NB4 (cell line): ENCODE measurements around the gene DPF1.

Source experiments
- DNase-seq: peaks from one replicate; pipeline ENCODE4 v3.0.0; 2010; ENCODE audit warnings: low read depth
- H3K4me3 ChIP-seq: one replicate; pipeline ENCODE4 v1.5.1; 2011; ENCODE audit warnings: mild to moderate bottlenecking, low read depth, low read length, moderate library complexity
- MAX ChIP-seq: IDR thresholded peaks from 2 replicates; pipeline ENCODE4 v1.6.1; 2011; ENCODE audit warnings: low read depth, low read length
- MYC ChIP-seq: IDR thresholded peaks from 2 replicates; pipeline ENCODE4 v1.6.1; 2011; ENCODE audit warnings: low read depth, low read length
- POLR2A ChIP-seq: IDR thresholded peaks from 2 replicates; pipeline ENCODE4 v1.6.1; 2011; ENCODE audit warnings: mild to moderate bottlenecking; ENCODE audit not compliant: insufficient read length; ENCODE audit errors: extremely low read depth
- TF ChIP-seq, protein P1 (sequence below): IDR thresholded peaks from one replicate; pipeline ENCODE4 v1.5.1; 2012; ENCODE audit warnings: low read depth, low read length

The DPF1 gene

DNA sequence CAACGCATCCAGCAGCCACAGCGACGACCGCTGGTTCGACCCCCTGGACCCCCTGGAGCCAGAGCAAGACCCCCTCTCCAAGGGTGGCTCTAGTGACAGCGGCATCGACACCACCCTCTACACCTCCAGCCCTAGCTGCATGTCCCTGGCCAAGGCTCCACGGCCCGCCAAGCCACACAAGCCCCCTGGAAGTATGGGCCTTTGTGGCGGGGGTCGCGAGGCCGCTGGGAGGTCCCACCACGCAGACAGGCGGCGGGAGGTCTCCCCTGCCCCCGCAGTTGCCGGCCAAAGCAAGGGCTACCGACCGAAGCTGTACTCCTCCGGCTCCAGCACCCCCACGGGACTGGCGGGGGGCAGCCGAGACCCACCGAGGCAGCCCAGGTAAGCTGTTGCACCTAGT is 59.5 kb downstream of the DPF1 start:
- TF ChIP-seq MAX = no peak
- TF ChIP-seq MYC = no peak
- TF ChIP-seq, protein P1, sequence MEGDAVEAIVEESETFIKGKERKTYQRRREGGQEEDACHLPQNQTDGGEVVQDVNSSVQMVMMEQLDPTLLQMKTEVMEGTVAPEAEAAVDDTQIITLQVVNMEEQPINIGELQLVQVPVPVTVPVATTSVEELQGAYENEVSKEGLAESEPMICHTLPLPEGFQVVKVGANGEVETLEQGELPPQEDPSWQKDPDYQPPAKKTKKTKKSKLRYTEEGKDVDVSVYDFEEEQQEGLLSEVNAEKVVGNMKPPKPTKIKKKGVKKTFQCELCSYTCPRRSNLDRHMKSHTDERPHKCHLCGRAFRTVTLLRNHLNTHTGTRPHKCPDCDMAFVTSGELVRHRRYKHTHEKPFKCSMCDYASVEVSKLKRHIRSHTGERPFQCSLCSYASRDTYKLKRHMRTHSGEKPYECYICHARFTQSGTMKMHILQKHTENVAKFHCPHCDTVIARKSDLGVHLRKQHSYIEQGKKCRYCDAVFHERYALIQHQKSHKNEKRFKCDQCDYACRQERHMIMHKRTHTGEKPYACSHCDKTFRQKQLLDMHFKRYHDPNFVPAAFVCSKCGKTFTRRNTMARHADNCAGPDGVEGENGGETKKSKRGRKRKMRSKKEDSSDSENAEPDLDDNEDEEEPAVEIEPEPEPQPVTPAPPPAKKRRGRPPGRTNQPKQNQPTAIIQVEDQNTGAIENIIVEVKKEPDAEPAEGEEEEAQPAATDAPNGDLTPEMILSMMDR = no peak
- TF ChIP-seq POLR2A = no peak
- DNase-seq = no peak
- H3K4me3 ChIP-seq = no peak overlapping the region

- no peak for DNase-seq
- TF ChIP-seq, protein P1 = no peak
- TF ChIP-seq POLR2A (no peak), MYC (no peak), MAX (no peak)
- H3K4me3 ChIP-seq = no peak overlapping the region
These were observed 60.4 kb downstream of the DPF1 start for GRCh38 chr19:38163419-38164290.

DNA sequence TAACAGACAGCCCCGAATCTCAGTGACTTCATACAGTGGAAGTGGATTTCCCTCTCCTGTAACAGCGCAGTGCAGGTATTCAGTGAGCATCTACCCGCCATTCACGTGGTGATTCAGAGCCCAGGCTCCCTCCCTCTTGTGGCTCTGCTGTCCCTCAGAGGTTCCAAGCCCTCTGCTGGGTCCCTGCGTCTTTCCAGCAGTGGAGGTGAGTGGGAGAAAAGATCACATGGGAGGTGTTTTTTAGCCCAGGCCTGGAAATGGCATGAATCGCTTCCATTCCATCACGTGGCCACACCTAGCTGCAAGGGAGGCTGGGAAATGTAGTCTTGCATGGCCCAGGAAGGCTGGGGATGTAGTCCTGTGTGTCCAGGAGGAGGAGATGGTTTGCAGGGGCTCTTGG is 61.4 kb downstream of the DPF1 start:
- no peak for DNase-seq
- TF ChIP-seq POLR2A (no peak), MAX (no peak), MYC (no peak)
- TF ChIP-seq, protein P1 = no peak
- H3K4me3 ChIP-seq = no peak overlapping the region

GRCh38 chr19:38162094-38162493 is 61.9 kb downstream of the DPF1 start:
- no peak overlapping the region for H3K4me3 ChIP-seq
- TF ChIP-seq, protein P1 = no peak
- TF ChIP-seq POLR2A (no peak), MAX (no peak), MYC (no peak)
- DNase-seq = no peak
